ENCODE measurements around the gene SH3RF1. TPM values are rescaled to one million over a fixed set of nuclear protein-coding genes. Genes with fewer than 3 reads are reported as not detected.

The SH3RF1 gene
- total RNA-seq, 4 donors from 2014 or later = 5.9 to 41.2 (median 15.0) TPM

GRCh38 chr4:169098969-169099690, 171.6 kb downstream of the SH3RF1 start:
- intact Hi-C loops (cut with DNase I; ENCODE audit: low total_unique reads) = no loop called here
- Histone ChIP-seq H3K27me3 (no peaks in the 10 kb centered on the region), H3K4me3 (no peak overlapping the region), H3K4me1 (no peaks in the 10 kb centered on the region), H3K9me3 (no peaks in the 10 kb centered on the region), H3K36me3 (no peaks in the 10 kb centered on the region), H3K27ac (peak overlapping the region in 1 of 2 donors; percentile 42)
- DNase-seq = no peak
- TF ChIP-seq CTCF (IDR thresholded peaks at IDR 0.05) = no peak
- TF ChIP-seq POLR2A (IDR thresholded peaks at IDR 0.05) = no peak

DNA sequence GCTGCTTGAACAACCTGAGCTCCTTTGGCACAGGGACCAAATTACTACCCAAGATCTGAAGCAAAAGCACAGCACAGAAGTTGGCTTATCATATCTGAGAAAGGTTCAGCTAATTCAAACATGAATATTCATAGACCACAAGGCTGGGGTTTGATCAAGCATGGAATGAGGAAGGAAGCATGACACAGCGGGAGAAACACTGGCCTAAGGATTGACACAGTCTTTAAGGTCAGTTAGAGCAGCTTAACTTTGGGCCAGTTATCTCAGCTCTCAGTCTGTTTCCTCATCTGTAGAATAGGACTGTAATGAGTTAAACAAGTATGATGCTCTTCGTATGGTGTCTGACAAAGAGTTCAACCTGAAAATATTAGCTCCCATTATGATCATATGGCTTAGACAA, 172.2 kb downstream of the SH3RF1 start:
- H3K27me3 ChIP-seq = no peaks in the 10 kb centered on the region
- no peak overlapping the region for H3K4me3 ChIP-seq
- DNase-seq = no peak
- no peaks in the 10 kb centered on the region for H3K9me3 ChIP-seq
- no peak for TF ChIP-seq CTCF (IDR thresholded peaks at IDR 0.05)
- no peak for TF ChIP-seq POLR2A (IDR thresholded peaks at IDR 0.05)
- peak overlapping the region in 1 of 2 donors; percentile 42 for H3K27ac ChIP-seq
- no peaks in the 10 kb centered on the region for H3K4me1 ChIP-seq
- intact Hi-C loops (cut with DNase I; ENCODE audit: low total_unique reads) = no loop called here
- H3K36me3 ChIP-seq = no peaks in the 10 kb centered on the region

DNA sequence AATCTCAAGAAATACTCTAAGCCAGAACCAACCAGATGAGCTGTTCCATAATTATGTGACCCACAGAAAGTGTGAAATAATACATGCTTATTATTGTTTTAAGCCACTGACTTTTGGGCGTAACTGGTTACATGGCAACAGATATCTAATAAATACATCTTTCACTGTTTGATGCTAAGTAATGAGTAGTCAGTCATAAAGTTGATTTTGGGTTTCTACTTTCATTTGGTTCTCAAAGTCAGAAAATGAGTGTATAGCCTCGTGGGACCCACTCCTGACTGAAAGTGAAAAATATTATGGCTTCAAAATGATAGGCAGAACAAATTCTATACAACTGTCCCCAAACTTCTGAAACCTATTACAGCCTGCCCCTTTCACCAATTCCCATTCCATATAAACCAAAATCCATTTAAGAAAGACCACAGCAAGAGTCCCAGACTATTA, 172.7 kb downstream of the SH3RF1 start:
- H3K27ac ChIP-seq = peak overlapping the region in 1 of 2 donors; percentile 42
- H3K4me1 ChIP-seq = no peaks in the 10 kb centered on the region
- no peak for DNase-seq
- H3K27me3 ChIP-seq = no peaks in the 10 kb centered on the region
- no peaks in the 10 kb centered on the region for H3K36me3 ChIP-seq
- no peaks in the 10 kb centered on the region for H3K9me3 ChIP-seq
- H3K4me3 ChIP-seq = no peak overlapping the region
- TF ChIP-seq POLR2A (IDR thresholded peaks at IDR 0.05) = no peak
- TF ChIP-seq CTCF (IDR thresholded peaks at IDR 0.05) = no peak
- intact Hi-C loops (cut with DNase I; ENCODE audit: low total_unique reads) = no loop called here

GRCh38 chr4:169096221-169096620, 174.5 kb downstream of the SH3RF1 start:
- Histone ChIP-seq H3K27me3 (no peaks in the 10 kb centered on the region), H3K4me1 (no peaks in the 10 kb centered on the region), H3K9me3 (no peaks in the 10 kb centered on the region), H3K36me3 (no peaks in the 10 kb centered on the region), H3K27ac (no peak overlapping the region), H3K4me3 (no peak overlapping the region)
- intact Hi-C loops (cut with DNase I; ENCODE audit: low total_unique reads) = no loop called here
- no peak for DNase-seq
- TF ChIP-seq CTCF (IDR thresholded peaks at IDR 0.05) (no peak), POLR2A (IDR thresholded peaks at IDR 0.05) (no peak)

GRCh38 chr4:169094656-169095231, 176.0 kb downstream of the SH3RF1 start:
- intact Hi-C loops (cut with DNase I; ENCODE audit: low total_unique reads) = no loop called here
- H3K27ac ChIP-seq = no peak overlapping the region
- no peaks in the 10 kb centered on the region for H3K36me3 ChIP-seq
- no peaks in the 10 kb centered on the region for H3K9me3 ChIP-seq
- TF ChIP-seq CTCF (IDR thresholded peaks at IDR 0.05) = no peak
- TF ChIP-seq POLR2A (IDR thresholded peaks at IDR 0.05) = no peak
- no peaks in the 10 kb centered on the region for H3K4me1 ChIP-seq
- no peak for DNase-seq
- no peak overlapping the region for H3K4me3 ChIP-seq
- H3K27me3 ChIP-seq = no peaks in the 10 kb centered on the region

Data from uterus (tissue), 4 donors.